OCI-LY7 (cell line): ENCODE measurements around the gene PDS5A. TPM values are rescaled to one million over a fixed set of nuclear protein-coding genes. Genes with fewer than 3 reads are reported as not detected.
A peak's percentile ranks its signal among the peaks of the same experiment; 100 is the strongest.

ENCODE experiments used
- BruUV-seq: library from RNA; stranded (reverse); fragments of 400-500 nt; replicated peaks from 2 replicates; lab custom pipeline; 2021; lab: Mats Ljungman, UMichigan
- CTCF ChIA-PET: fragments of 300-600 bp; sonication (Branson Sonifier 250); formaldehyde crosslinking; loops from one replicate; lab custom pipeline; 2022; ENCODE audit warnings: antibody characterized with exemption; ENCODE audit not compliant: unreplicated experiment; lab: Charles Lee
- POLR2A ChIA-PET: fragments of 300-600 bp; sonication (Branson Sonifier 250); formaldehyde crosslinking; loops from one replicate; lab custom pipeline; 2022; ENCODE audit warnings: antibody characterized with exemption; lab: Charles Lee
- DNase-seq: peaks from one replicate; pipeline ENCODE4 v3.0.0-alpha.2; 2015; ENCODE audit warnings: low spot score
- H2AFZ ChIP-seq: fragments of 200-600 bp; sonication (generic), shearing (Covaris generic); 2 replicates; pipeline ENCODE4 v1.6.1; 2014; ENCODE audit warnings: mild to moderate bottlenecking, antibody characterized with exemption, low read length, moderate library complexity
- H3K27ac ChIP-seq: fragments of 200-600 bp; sonication (generic); 2 replicates; pipeline ENCODE4 v1.5.1; 2014; ENCODE audit warnings: mixed run types, low read depth, mild to moderate bottlenecking, moderate library complexity, low read length, inconsistent platforms; ENCODE audit not compliant: poor library complexity, severe bottlenecking
- H3K36me3 ChIP-seq: fragments of 200-600 bp; sonication (generic); 2 replicates; pipeline ENCODE4 v1.6.1; 2014; ENCODE audit warnings: mild to moderate bottlenecking, antibody characterized with exemption, low read length, moderate library complexity, mixed read lengths; ENCODE audit not compliant: insufficient read depth
- H3K4me1 ChIP-seq: fragments of 200-600 bp; sonication (generic); 2 replicates; pipeline ENCODE4 v1.5.1; 2014; ENCODE audit warnings: mild to moderate bottlenecking, low read length; ENCODE audit not compliant: insufficient read depth, poor library complexity, severe bottlenecking
- H3K4me2 ChIP-seq: fragments of 200-600 bp; sonication (generic); 2 replicates; pipeline ENCODE4 v1.6.1; 2014; ENCODE audit warnings: mild to moderate bottlenecking, low read length
- H3K4me3 ChIP-seq: fragments of 200-600 bp; sonication (generic); 2 replicates; pipeline ENCODE4 v1.5.1; 2014; ENCODE audit warnings: mild to moderate bottlenecking, low read depth, low read length; ENCODE audit not compliant: poor library complexity, severe bottlenecking
- H3K79me2 ChIP-seq: fragments of 200-600 bp; sonication (generic); 2 replicates; pipeline ENCODE4 v1.6.1; 2016; ENCODE audit warnings: low read depth, mild to moderate bottlenecking, low read length, moderate library complexity, mixed read lengths; ENCODE audit not compliant: insufficient read depth
- H3K9me2 ChIP-seq: fragments of 200-600 bp; sonication (generic); 2 replicates; pipeline ENCODE4 v1.6.1; 2016; ENCODE audit warnings: mild to moderate bottlenecking, low read length, mixed read lengths; ENCODE audit not compliant: insufficient read depth
- H3K9me3 ChIP-seq: fragments of 200-600 bp; sonication (generic); 2 replicates; pipeline ENCODE4 v1.6.1; 2014; ENCODE audit warnings: mild to moderate bottlenecking, mixed run types, low read length, mixed read lengths
- H4K20me1 ChIP-seq: fragments of 200-600 bp; sonication (generic); 2 replicates; pipeline ENCODE4 v1.6.1; 2014; ENCODE audit warnings: mild to moderate bottlenecking, antibody characterized with exemption, low read length, moderate library complexity, mixed read lengths; ENCODE audit not compliant: insufficient read depth
- CTCF ChIP-seq: fragments of 200-600 bp; sonication (generic); conservative IDR thresholded peaks from 2 replicates; pipeline ENCODE4 v1.5.1; 2014; ENCODE audit warnings: mild to moderate bottlenecking, antibody characterized with exemption, low read length, moderate library complexity, mixed read lengths
- EZH2phosphoT487 ChIP-seq: fragments of 200-600 bp; sonication (generic); IDR thresholded peaks from 2 replicates; pipeline ENCODE4 v1.6.1; 2018; ENCODE audit warnings: low read depth, borderline replicate concordance, mild to moderate bottlenecking, mixed run types, antibody characterized with exemption, low read length, moderate library complexity, mixed read lengths
- intact Hi-C: fragments of 100-400 bp; cut with micrococcal nuclease; formaldehyde crosslinking; loops from one replicate; pipeline ENCODE4 v1.10.0; 2022; ENCODE audit not compliant: unreplicated experiment
- total RNA-seq, 2 experiments: library from RNA; depleted of rRNA in 1 of 2; stranded (reverse); fragments of >200 nt in 1 of 2; shearing (Covaris generic) in 1 of 2; gene quantifications; 2 replicates each; pipeline ENCODE4 v1.2.3, GENCODE V29; 2014 to 2022

The PDS5A gene
- total RNA-seq, 2 experiments from 2014 or later, result 69.5 to 114 TPM

GRCh38 chr4:39924014-39924413 is 53.7 kb downstream of the PDS5A start:
- no peak overlapping the region for H3K4me2 ChIP-seq
- no peaks in the 10 kb centered on the region for H3K9me3 ChIP-seq
- H3K4me3 ChIP-seq, result no peak overlapping the region
- no peak overlapping the region for H3K27ac ChIP-seq
- H3K4me1 ChIP-seq, result no peaks in the 10 kb centered on the region
- H4K20me1 ChIP-seq, result peaks cover 9% of the 10 kb centered on the region; the same call in 1 of the 2 replicates
- H3K36me3 ChIP-seq, result peaks cover 80% of the 10 kb centered on the region
- H3K79me2 ChIP-seq, result peaks cover 26% of the 10 kb centered on the region
- no peaks in the 10 kb centered on the region for H3K9me2 ChIP-seq
- TF ChIP-seq CTCF (no peak), EZH2phosphoT487 (no peak)
- H2AFZ ChIP-seq, result no peak overlapping the region
- CTCF ChIA-PET, result no interaction called here
- intact Hi-C loops, result no loop called here
- no peak for DNase-seq
- BruUV-seq, result TSS peak; percentile 3
- POLR2A ChIA-PET, result interaction anchor here (0.6 to 1.4 kb wide), 5 partner anchors 10 to 247 kb away, joined by 3 to 4 read pairs (median 3); no protein-coding TSS in a partner anchor

- Histone ChIP-seq H3K27ac (no peak overlapping the region), H3K9me3 (no peaks in the 10 kb centered on the region), H3K4me2 (no peak overlapping the region), H2AFZ (no peak overlapping the region), H3K4me1 (no peaks in the 10 kb centered on the region), H4K20me1 (0 out of 2 replicates have a peak, but pooled peaks cover 3% of the 10 kb centered on the region), H3K9me2 (no peaks in the 10 kb centered on the region), H3K4me3 (no peak overlapping the region), H3K36me3 (peaks cover 85% of the 10 kb centered on the region), H3K79me2 (peaks cover 11% of the 10 kb centered on the region; the same call in 1 of the 2 replicates)
- CTCF ChIA-PET, result no interaction called here
- POLR2A ChIA-PET, result no interaction called here
- no peak for DNase-seq
- intact Hi-C loops, result no loop called here
- TF ChIP-seq EZH2phosphoT487 (no peak), CTCF (no peak)
- BruUV-seq, result no TSS peak
Measured at GRCh38 chr4:39922399-39922798, 55.3 kb downstream of the PDS5A start.

- Histone ChIP-seq H3K36me3 (peaks cover 96% of the 10 kb centered on the region), H3K4me2 (no peak overlapping the region), H3K4me3 (no peak overlapping the region), H3K9me3 (no peaks in the 10 kb centered on the region), H4K20me1 (no peaks in the 10 kb centered on the region), H3K27ac (no peak overlapping the region), H3K79me2 (no peaks in the 10 kb centered on the region), H3K4me1 (no peaks in the 10 kb centered on the region), H3K9me2 (no peaks in the 10 kb centered on the region), H2AFZ (no peak overlapping the region)
- intact Hi-C loops, result no loop called here
- no peak for TF ChIP-seq CTCF
- no peak for TF ChIP-seq EZH2phosphoT487
- ChIA-PET CTCF (no interaction called here), POLR2A (interaction anchor here (0.6 kb wide), 2 partner anchors 8 to 24 kb away, joined by 3 read pairs; no protein-coding TSS in a partner anchor)
- no TSS peak for BruUV-seq
- no peak for DNase-seq
Measured at GRCh38 chr4:39913471-39913870, 64.2 kb downstream of the PDS5A start.
